Ammon's horn (tissue), 1 donor: ENCODE measurements around the gene PER3.
A peak's percentile ranks its signal among the peaks of the same experiment; 100 is the strongest.
"Not testable (repeated sequence)": the region's sequence is repeated elsewhere in the genome, so short reads cannot be mapped to it uniquely, and the experiment has no call there.

ENCODE experiments used
- DNase-seq: peaks from one replicate; pipeline ENCODE4 v3.0.0-alpha.2; 2016; ENCODE audit warnings: low spot score

PER3 gene

GRCh38 chr1:7780976-7781375 lies 3.1 kb upstream of the PER3 start:
- no peak for DNase-seq

- no peak for DNase-seq
These were observed 2.6 kb upstream of the PER3 start for GRCh38 chr1:7781501-7781900.

GRCh38 chr1:7781923-7782495 lies 2.1 kb upstream of the PER3 start:
- no peak for DNase-seq

GRCh38 chr1:7783178-7783711 lies 846 bp upstream of the PER3 start:
- DNase-seq, result peak; percentile 72

GRCh38 chr1:7784492-7785071 lies 491 bp downstream of the PER3 start:
- DNase-seq, result no peak

- DNase-seq, result no peak
These were observed 1.0 kb downstream of the PER3 start for GRCh38 chr1:7785108-7785507.

GRCh38 chr1:7786795-7787194 lies 2.7 kb downstream of the PER3 start:
- DNase-seq, result no peak

- no peak for DNase-seq
These were observed 5.7 kb downstream of the PER3 start for GRCh38 chr1:7789828-7790227.

- not testable (repeated sequence) for DNase-seq
These were observed 6.9 kb downstream of the PER3 start for GRCh38 chr1:7791027-7791426.

GRCh38 chr1:7795406-7795805 lies 11.3 kb downstream of the PER3 start:
- no peak for DNase-seq

- DNase-seq, result no peak
These were observed 21.4 kb downstream of the PER3 start for GRCh38 chr1:7805460-7805859.

- peak; percentile 29 for DNase-seq
These were observed 24.3 kb downstream of the PER3 start for GRCh38 chr1:7808253-7808844.

GRCh38 chr1:7809742-7810141 lies 25.7 kb downstream of the PER3 start:
- no peak for DNase-seq

- DNase-seq, result no peak
These were observed 26.3 kb downstream of the PER3 start for GRCh38 chr1:7810395-7810794.

GRCh38 chr1:7811476-7811875 lies 27.4 kb downstream of the PER3 start:
- no peak for DNase-seq

GRCh38 chr1:7813677-7814373 lies 29.7 kb downstream of the PER3 start:
- DNase-seq, result no peak

- no peak for DNase-seq
These were observed 37.2 kb downstream of the PER3 start for GRCh38 chr1:7821282-7821681.

- no peak for DNase-seq
These were observed 40.6 kb downstream of the PER3 start for GRCh38 chr1:7824701-7825100.

GRCh38 chr1:7826363-7826762 lies 42.3 kb downstream of the PER3 start:
- no peak for DNase-seq

- no peak for DNase-seq
These were observed 43.2 kb downstream of the PER3 start for GRCh38 chr1:7827126-7827955.

GRCh38 chr1:7831458-7831857 lies 47.4 kb downstream of the PER3 start:
- no peak for DNase-seq

- DNase-seq, result no peak
These were observed 48.9 kb downstream of the PER3 start for GRCh38 chr1:7833035-7833434.
